ENCODE measurements around the gene CLIC5.

CLIC5 gene

GRCh38 chr6:45892196-45892595 is 123.5 kb downstream of the CLIC5 start:
- no peak for DNase-seq (ENCODE audit: low spot score)

GRCh38 chr6:45886776-45887175 is 128.9 kb downstream of the CLIC5 start:
- no peak for DNase-seq (ENCODE audit: low spot score)

GRCh38 chr6:45884336-45884735 is 131.3 kb downstream of the CLIC5 start:
- no peak for DNase-seq (ENCODE audit: low spot score)

- DNase-seq (ENCODE audit: low spot score): no peak
Measured at GRCh38 chr6:45882671-45883070, 133.0 kb downstream of the CLIC5 start.

- no peak for DNase-seq (ENCODE audit: low spot score)
Measured at GRCh38 chr6:45881705-45882467, 133.8 kb downstream of the CLIC5 start.

GRCh38 chr6:45880676-45881075 is 135.0 kb downstream of the CLIC5 start:
- no peak for DNase-seq (ENCODE audit: low spot score)

GRCh38 chr6:45880159-45880558 is 135.5 kb downstream of the CLIC5 start:
- no peak for DNase-seq (ENCODE audit: low spot score)

GRCh38 chr6:45877970-45878590 is 137.6 kb downstream of the CLIC5 start:
- DNase-seq (ENCODE audit: low spot score): no peak

GRCh38 chr6:45872827-45873365 is 142.8 kb downstream of the CLIC5 start:
- DNase-seq (ENCODE audit: low spot score): no peak

- DNase-seq (ENCODE audit: low spot score): no peak
Measured at GRCh38 chr6:45870531-45870930, 145.1 kb downstream of the CLIC5 start.

- no peak for DNase-seq (ENCODE audit: low spot score)
Measured at GRCh38 chr6:45864651-45865050, 151.0 kb downstream of the CLIC5 start.

GRCh38 chr6:45858691-45859090 is 157.0 kb downstream of the CLIC5 start:
- no peak for DNase-seq (ENCODE audit: low spot score)

GRCh38 chr6:45857827-45858226 is 157.8 kb downstream of the CLIC5 start:
- no peak for DNase-seq (ENCODE audit: low spot score)

- no peak for DNase-seq (ENCODE audit: low spot score)
Measured at GRCh38 chr6:45855642-45856394, 159.8 kb downstream of the CLIC5 start.

GRCh38 chr6:45854149-45854742 is 161.4 kb downstream of the CLIC5 start:
- DNase-seq (ENCODE audit: low spot score): no peak

- DNase-seq (ENCODE audit: low spot score): no peak
Measured at GRCh38 chr6:45851034-45851400, 164.6 kb downstream of the CLIC5 start.

GRCh38 chr6:45850378-45851033 is 165.2 kb downstream of the CLIC5 start:
- no peak for DNase-seq (ENCODE audit: low spot score)

- no peak for DNase-seq (ENCODE audit: low spot score)
Measured at GRCh38 chr6:45845567-45845966, 170.1 kb downstream of the CLIC5 start.

GRCh38 chr6:45844986-45845385 is 170.7 kb downstream of the CLIC5 start:
- DNase-seq (ENCODE audit: low spot score): no peak

GRCh38 chr6:45843848-45844521 is 171.7 kb downstream of the CLIC5 start:
- no peak for DNase-seq (ENCODE audit: low spot score)

- DNase-seq (ENCODE audit: low spot score): no peak
Measured at GRCh38 chr6:45841062-45841461, 174.6 kb downstream of the CLIC5 start.
